Keratinocyte (primary cell): ENCODE data around the gene SPSB4. TPM values are rescaled to one million over a fixed set of nuclear protein-coding genes. Genes with fewer than 3 reads are reported as not detected.

Source experiments
- DNase-seq: peaks from one replicate; pipeline ENCODE4 v3.0.0-alpha.2; 2011; ENCODE audit warnings: low read depth, missing footprints, low spot score
- FAIRE-seq: peaks from 2 replicates; lab custom pipeline; 2011; peaks lifted over from hg19 to GRCh38; lab: Jason Lieb, UNC
- H2AFZ ChIP-seq: 2 replicates; pipeline ENCODE4 v1.6.0; 2012; ENCODE audit warnings: low read length, control low read depth, inconsistent platforms; ENCODE audit not compliant: control insufficient read depth
- H3K27ac ChIP-seq: 2 replicates; pipeline ENCODE4 v1.5.1; 2011; ENCODE audit warnings: low read length; ENCODE audit not compliant: control insufficient read depth, insufficient read depth
- H3K27me3 ChIP-seq: 3 replicates; pipeline ENCODE4 v1.6.0; 2011; ENCODE audit warnings: low read length; ENCODE audit not compliant: control insufficient read depth, insufficient read depth; ENCODE audit errors: extremely low read depth
- H3K36me3 ChIP-seq, 2 experiments: 2 replicates in 1 of 2; 3 replicates in 1 of 2; pipeline ENCODE4 v1.5.1; 2011; ENCODE audit warnings: low read length in 2 of 2, mild to moderate bottlenecking in 1 of 2; ENCODE audit not compliant: control insufficient read depth in 2 of 2, insufficient read depth in 2 of 2; ENCODE audit errors: extremely low read depth in 1 of 2
- H3K4me1 ChIP-seq: 3 replicates; pipeline ENCODE4 v1.5.1; 2011; ENCODE audit warnings: low read length; ENCODE audit not compliant: control insufficient read depth, insufficient read depth; ENCODE audit errors: extremely low read depth
- H3K4me2 ChIP-seq: 3 replicates; pipeline ENCODE4 v1.6.0; 2011; ENCODE audit warnings: low read depth, low read length; ENCODE audit not compliant: control insufficient read depth, insufficient read depth; ENCODE audit errors: extremely low read depth
- H3K4me3 ChIP-seq, 3 experiments: fragments of 200-600 bp in 1 of 3; sonication (generic) in 1 of 3; 2 replicates in 2 of 3; 3 replicates in 1 of 3; pipeline ENCODE4 v1.5.1; 2011 to 2016; ENCODE audit warnings: low read length in 3 of 3, mild to moderate bottlenecking in 3 of 3, control low read depth in 2 of 3, inconsistent platforms in 1 of 3, low read depth in 1 of 3, mixed read lengths in 1 of 3, mixed run types in 1 of 3, moderate library complexity in 1 of 3; ENCODE audit not compliant: control insufficient read depth in 2 of 3, insufficient read depth in 2 of 3; ENCODE audit errors: extremely low read depth in 1 of 3
- H3K79me2 ChIP-seq: 2 replicates; pipeline ENCODE4 v1.6.0; 2012; ENCODE audit warnings: low read length; ENCODE audit not compliant: control insufficient read depth, insufficient read depth
- H3K9ac ChIP-seq: 3 replicates; pipeline ENCODE4 v1.6.0; 2011; ENCODE audit warnings: low read length; ENCODE audit not compliant: control insufficient read depth, insufficient read depth; ENCODE audit errors: extremely low read depth
- H3K9me1 ChIP-seq: 3 replicates; pipeline ENCODE4 v1.6.0; 2011; ENCODE audit warnings: low read length; ENCODE audit not compliant: control insufficient read depth, insufficient read depth; ENCODE audit errors: extremely low read depth
- H3K9me3 ChIP-seq: 2 replicates; pipeline ENCODE4 v1.5.1; 2012; ENCODE audit warnings: low read depth, low read length; ENCODE audit not compliant: control insufficient read depth
- H4K20me1 ChIP-seq: 3 replicates; pipeline ENCODE4 v1.6.0; 2011; ENCODE audit warnings: low read length; ENCODE audit not compliant: control insufficient read depth, insufficient read depth; ENCODE audit errors: extremely low read depth
- EZH2 ChIP-seq: IDR thresholded peaks from one replicate; pipeline ENCODE4 v1.6.1; 2012; ENCODE audit warnings: inconsistent platforms, mild to moderate bottlenecking, low read length, moderate library complexity
- dilution Hi-C: fragments of 300-500 bp; cut with MboI; formaldehyde crosslinking; loops from one replicate; pipeline ENCODE4 v1.7.0; 2020; ENCODE audit warnings: low sequenced_read_pairs; ENCODE audit not compliant: extremely low pct_ligation_motif_present
- polyA plus RNA-seq, 5 experiments: library from polyadenylated mRNA; depleted of rRNA in 3 of 5; stranded (reverse) in 3 of 5; stranded (forward) in 1 of 5; unstranded in 1 of 5; fragments of >200 nt; gene quantifications; 1 replicate in 1 of 5; 2 replicates in 3 of 5; 3 replicates in 1 of 5; pipeline versions ENCODE4 v1.2.1 to v1.2.3, GENCODE V29; 2011 to 2012; ENCODE audit warnings: missing spikeins in 2 of 5, low read depth in 1 of 5, low replicate concordance in 1 of 5
- TF ChIP-seq, protein P1 (sequence below), 3 experiments: IDR thresholded peaks in 1 of 3; conservative IDR thresholded peaks in 1 of 3; optimal IDR thresholded peaks in 1 of 3; 2 replicates in 2 of 3; 3 replicates in 1 of 3; pipeline versions ENCODE3 to v1.5.1; 2011; ENCODE audit warnings: low read length in 3 of 3, mild to moderate bottlenecking in 3 of 3, moderate library complexity in 2 of 3, control low read depth in 1 of 3, inconsistent platforms in 1 of 3; ENCODE audit not compliant: insufficient read depth in 2 of 3; ENCODE audit errors: extremely low read depth in 1 of 3

Gene SPSB4
- polyA plus RNA-seq, 1 donor (not counting 4 experiments of a cell fraction or from before 2014, with no cell fraction given): not detected

DNA sequence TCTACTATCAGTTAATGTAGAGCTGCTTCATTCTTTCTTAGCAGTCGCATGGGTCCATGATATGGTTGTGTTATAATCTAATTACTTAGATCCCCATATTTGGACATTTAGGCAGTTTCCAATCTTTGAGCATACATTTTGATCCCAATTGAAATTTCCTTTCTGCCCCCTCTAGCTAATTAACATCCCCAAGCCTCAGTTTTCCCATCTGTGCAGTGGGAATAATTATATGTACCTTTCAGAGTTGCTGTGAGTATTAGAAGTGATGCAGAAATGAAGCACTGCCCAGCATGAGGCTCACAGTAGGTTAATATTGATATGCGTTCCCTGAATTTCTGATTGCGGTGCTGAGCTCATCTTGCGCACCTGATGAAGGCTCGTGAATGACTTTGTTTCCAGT lies 21.8 kb downstream of the SPSB4 start:
- Histone ChIP-seq H4K20me1 (no peaks in the 10 kb centered on the region), H2AFZ (no peak overlapping the region), H3K79me2 (no peaks in the 10 kb centered on the region), H3K4me3 (no peak overlapping the region), H3K9me3 (no peaks in the 10 kb centered on the region), H3K9ac (no peak overlapping the region), H3K27ac (no peak overlapping the region), H3K9me1 (no peaks in the 10 kb centered on the region), H3K4me1 (no peaks in the 10 kb centered on the region), H3K4me2 (no peak overlapping the region), H3K27me3 (peaks cover 14% of the 10 kb centered on the region), H3K36me3 (no peaks in the 10 kb centered on the region)
- no peak for DNase-seq
- TF ChIP-seq EZH2: no peak
- TF ChIP-seq, protein P1, sequence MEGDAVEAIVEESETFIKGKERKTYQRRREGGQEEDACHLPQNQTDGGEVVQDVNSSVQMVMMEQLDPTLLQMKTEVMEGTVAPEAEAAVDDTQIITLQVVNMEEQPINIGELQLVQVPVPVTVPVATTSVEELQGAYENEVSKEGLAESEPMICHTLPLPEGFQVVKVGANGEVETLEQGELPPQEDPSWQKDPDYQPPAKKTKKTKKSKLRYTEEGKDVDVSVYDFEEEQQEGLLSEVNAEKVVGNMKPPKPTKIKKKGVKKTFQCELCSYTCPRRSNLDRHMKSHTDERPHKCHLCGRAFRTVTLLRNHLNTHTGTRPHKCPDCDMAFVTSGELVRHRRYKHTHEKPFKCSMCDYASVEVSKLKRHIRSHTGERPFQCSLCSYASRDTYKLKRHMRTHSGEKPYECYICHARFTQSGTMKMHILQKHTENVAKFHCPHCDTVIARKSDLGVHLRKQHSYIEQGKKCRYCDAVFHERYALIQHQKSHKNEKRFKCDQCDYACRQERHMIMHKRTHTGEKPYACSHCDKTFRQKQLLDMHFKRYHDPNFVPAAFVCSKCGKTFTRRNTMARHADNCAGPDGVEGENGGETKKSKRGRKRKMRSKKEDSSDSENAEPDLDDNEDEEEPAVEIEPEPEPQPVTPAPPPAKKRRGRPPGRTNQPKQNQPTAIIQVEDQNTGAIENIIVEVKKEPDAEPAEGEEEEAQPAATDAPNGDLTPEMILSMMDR (optimal IDR thresholded peaks at IDR 0.05 in 1 of 3, IDR thresholded peaks at IDR 0.05 in 1 of 3, conservative IDR thresholded peaks at IDR 0.05 in 1 of 3; ENCODE audit: extremely low read depth in 1 of 3, insufficient read depth in 2 of 3, low read length in 3 of 3): no peak
- FAIRE-seq: no peak
- dilution Hi-C loops: no loop called here

DNA sequence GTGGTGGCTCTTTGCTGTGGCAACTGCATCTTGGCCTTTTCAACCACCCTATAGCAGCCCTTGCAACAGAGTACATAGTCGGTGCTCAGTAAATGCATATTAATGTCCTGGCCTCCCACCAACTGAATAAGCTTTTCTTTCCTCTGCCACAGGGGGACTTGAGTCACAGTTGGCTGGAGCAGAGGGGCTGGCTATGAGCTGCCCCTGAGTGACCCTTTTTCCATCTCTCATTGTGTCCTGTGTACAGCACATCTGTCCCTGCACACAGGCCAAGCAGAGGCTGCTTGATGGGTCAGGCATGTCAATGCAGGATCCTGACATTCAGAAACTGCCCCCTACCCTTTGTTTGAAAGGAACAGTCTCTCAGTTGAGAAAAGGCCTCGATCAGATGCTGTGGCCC lies 22.4 kb downstream of the SPSB4 start:
- dilution Hi-C loops: no loop called here
- DNase-seq: no peak

More for the DNA sequence above, 22.4 kb downstream of the SPSB4 start:
- TF ChIP-seq, protein P1 (optimal IDR thresholded peaks at IDR 0.05 in 1 of 3, IDR thresholded peaks at IDR 0.05 in 1 of 3, conservative IDR thresholded peaks at IDR 0.05 in 1 of 3; ENCODE audit: extremely low read depth in 1 of 3, insufficient read depth in 2 of 3, low read length in 3 of 3): no peak
- TF ChIP-seq EZH2: no peak
- no peaks in the 10 kb centered on the region for H3K9me1 ChIP-seq
- no peaks in the 10 kb centered on the region for H3K4me1 ChIP-seq
- no peak for FAIRE-seq
- H3K9ac ChIP-seq: no peak overlapping the region
- H3K79me2 ChIP-seq: no peaks in the 10 kb centered on the region
- H3K27me3 ChIP-seq: peaks cover 21% of the 10 kb centered on the region
- H3K9me3 ChIP-seq: no peaks in the 10 kb centered on the region
- H2AFZ ChIP-seq: no peak overlapping the region
- no peak overlapping the region for H3K27ac ChIP-seq
- no peaks in the 10 kb centered on the region for H4K20me1 ChIP-seq
- H3K4me3 ChIP-seq: no peak overlapping the region
- no peaks in the 10 kb centered on the region for H3K36me3 ChIP-seq
- H3K4me2 ChIP-seq: no peak overlapping the region
